SK-N-SH treated with all-trans-retinoic acid at 6 μM for 48 hours (cell line): ENCODE results near the gene CDC42BPB.

Experiments used
- POU6F1 ChIP-seq: fragments of 250-450 bp; sonication (Bioruptor Pico); IDR thresholded peaks from 2 replicates; pipeline ENCODE4 v1.8.0; 2021; ENCODE audit warnings: low read depth, mild to moderate bottlenecking, moderate library complexity, borderline replicate concordance
- RARB ChIP-seq: fragments of 250-450 bp; sonication (Bioruptor Pico); IDR thresholded peaks from 2 replicates; pipeline ENCODE4 v1.8.0; 2021; ENCODE audit warnings: mild to moderate bottlenecking, moderate library complexity
- TSHZ2 ChIP-seq: fragments of 250-450 bp; sonication (Bioruptor Pico); IDR thresholded peaks from 2 replicates; pipeline ENCODE4 v1.5.0; 2020; ENCODE audit warnings: mild to moderate bottlenecking, moderate library complexity

- TF ChIP-seq POU6F1 (CRISPR knock-in tag) (no peak), TSHZ2 (no peak), RARB (CRISPR knock-in tag) (no peak)
Measured at GRCh38 chr14:102955636-102956408, 101.5 kb downstream of the CDC42BPB start.
